HepG2 (cell line): ENCODE results near the gene GPR39. TPM values are rescaled to one million over a fixed set of nuclear protein-coding genes. Genes with fewer than 3 reads are reported as not detected.

ENCODE experiments used
- ARNTL ChIP-seq: sonication (generic); formaldehyde crosslinking; IDR thresholded peaks from 2 replicates; pipeline ENCODE4 v1.4.0; 2020; ENCODE audit warnings: mild to moderate bottlenecking, missing genetic modification reagents
- BORCS8-MEF2B ChIP-seq: sonication (generic); formaldehyde crosslinking; IDR thresholded peaks from 2 replicates; pipeline ENCODE4 v1.8.0; 2022; ENCODE audit warnings: mild to moderate bottlenecking, missing genetic modification reagents
- CAMTA2 ChIP-seq: sonication (generic); formaldehyde crosslinking; IDR thresholded peaks from 2 replicates; pipeline ENCODE4 v1.4.0; 2020; ENCODE audit warnings: mild to moderate bottlenecking, missing genetic modification reagents, borderline replicate concordance
- EHMT2 ChIP-seq: fragments of 200-600 bp; sonication (generic); IDR thresholded peaks from 2 replicates; pipeline ENCODE4 v1.7.0; 2017; ENCODE audit warnings: antibody characterized with exemption, low read depth, low read length, borderline replicate concordance
- HOXA9 ChIP-seq: sonication (generic); formaldehyde crosslinking; IDR thresholded peaks from 2 replicates; pipeline ENCODE4 v1.8.1; 2022; ENCODE audit warnings: missing genetic modification reagents, mild to moderate bottlenecking, moderate library complexity, borderline replicate concordance
- MEIS1 ChIP-seq: sonication (generic); formaldehyde crosslinking; IDR thresholded peaks from 2 replicates; pipeline ENCODE4 v1.9.0; 2021; ENCODE audit warnings: mild to moderate bottlenecking, missing genetic modification reagents, moderate library complexity, borderline replicate concordance
- MYNN ChIP-seq: sonication (generic); formaldehyde crosslinking; IDR thresholded peaks from 2 replicates; pipeline ENCODE4 v1.4.0; 2020; ENCODE audit warnings: mild to moderate bottlenecking, low read depth, missing genetic modification reagents
- PTBP1 ChIP-seq: fragments of 200-400 bp; formaldehyde crosslinking; IDR thresholded peaks from 2 replicates; pipeline ENCODE4 v1.6.1; 2018; ENCODE audit warnings: low read length, low read depth; ENCODE audit not compliant: poor library complexity, severe bottlenecking
- SETDB1 ChIP-seq: sonication (generic); formaldehyde crosslinking; IDR thresholded peaks from 2 replicates; pipeline ENCODE4 v1.5.1; 2020; ENCODE audit warnings: missing genetic modification reagents, mild to moderate bottlenecking, borderline replicate concordance
- ZNF10 ChIP-seq: sonication (generic); formaldehyde crosslinking; IDR thresholded peaks from 2 replicates; pipeline ENCODE4 v1.4.0; 2020; ENCODE audit warnings: mild to moderate bottlenecking, low read depth, missing genetic modification reagents, borderline replicate concordance
- ZNF256 ChIP-seq: sonication (generic); formaldehyde crosslinking; conservative IDR thresholded peaks from 2 replicates; pipeline ENCODE4 v1.4.0; 2020; ENCODE audit warnings: missing genetic modification reagents
- ZNF431 ChIP-seq: sonication (generic); formaldehyde crosslinking; IDR thresholded peaks from 2 replicates; pipeline ENCODE4 v1.9.0; 2022; ENCODE audit warnings: missing genetic modification reagents, low read depth, mild to moderate bottlenecking, borderline replicate concordance
- ZNF451 ChIP-seq: sonication (generic); formaldehyde crosslinking; IDR thresholded peaks from 2 replicates; pipeline ENCODE4 v1.5.0; 2020; ENCODE audit warnings: mild to moderate bottlenecking, missing genetic modification reagents
- ZNF878 ChIP-seq: sonication (generic); formaldehyde crosslinking; IDR thresholded peaks from 2 replicates; pipeline ENCODE4 v1.8.1; 2023; ENCODE audit warnings: mild to moderate bottlenecking, missing genetic modification reagents, moderate library complexity
- ZNF879 ChIP-seq: sonication (generic); formaldehyde crosslinking; IDR thresholded peaks from 2 replicates; pipeline ENCODE4 v1.8.1; 2023; ENCODE audit warnings: missing genetic modification reagents
- ZSCAN31 ChIP-seq: sonication (generic); formaldehyde crosslinking; IDR thresholded peaks from 2 replicates; pipeline ENCODE4 v1.5.0; 2020; ENCODE audit warnings: low read depth, mild to moderate bottlenecking, missing genetic modification reagents
- polyA plus RNA-seq, 8 experiments: library from polyadenylated mRNA; depleted of rRNA in 3 of 8; stranded (reverse) in 7 of 8; unstranded in 1 of 8; fragments of >200 nt; fragmentation: Illumina TruSeq in 4 of 8; extraction: Trizol in 4 of 8; gene quantifications; 2 replicates each; pipeline versions ENCODE4 v1.2.1 to v1.2.3, GENCODE V29; 2011 to 2016; ENCODE audit warnings: low read depth in 4 of 8, missing spikeins in 1 of 8, mixed read lengths in 1 of 8; ENCODE audit not compliant: insufficient read depth in 1 of 8
- total RNA-seq, 5 experiments: library from RNA; depleted of rRNA; stranded (reverse); fragments of >200 nt; fragmentation: Illumina TruSeq; extraction: Trizol; gene quantifications; 2 replicates each; pipeline ENCODE4 v1.2.3, GENCODE V29; 2016; ENCODE audit warnings: low read depth in 1 of 5
- TF ChIP-seq, protein P1 (sequence below): sonication (generic); formaldehyde crosslinking; IDR thresholded peaks from 2 replicates; pipeline ENCODE4 v1.8.0; 2022; ENCODE audit warnings: missing genetic modification reagents, mild to moderate bottlenecking, moderate library complexity, borderline replicate concordance
- TF ChIP-seq, protein P2 (sequence below): sonication (generic); formaldehyde crosslinking; IDR thresholded peaks from 2 replicates; pipeline ENCODE4 v1.4.0; 2020; ENCODE audit warnings: missing genetic modification reagents
- TF ChIP-seq, protein P3 (sequence below): sonication (generic); formaldehyde crosslinking; IDR thresholded peaks from 2 replicates; pipeline ENCODE4 v1.4.0; 2020; ENCODE audit warnings: mild to moderate bottlenecking, missing genetic modification reagents

GPR39 gene
- total and polyA plus RNA-seq, 2 of the 13 experiments (the other 11 are each of a cell fraction or from before 2014, with no cell fraction given): 0.16 to 0.62 TPM

DNA sequence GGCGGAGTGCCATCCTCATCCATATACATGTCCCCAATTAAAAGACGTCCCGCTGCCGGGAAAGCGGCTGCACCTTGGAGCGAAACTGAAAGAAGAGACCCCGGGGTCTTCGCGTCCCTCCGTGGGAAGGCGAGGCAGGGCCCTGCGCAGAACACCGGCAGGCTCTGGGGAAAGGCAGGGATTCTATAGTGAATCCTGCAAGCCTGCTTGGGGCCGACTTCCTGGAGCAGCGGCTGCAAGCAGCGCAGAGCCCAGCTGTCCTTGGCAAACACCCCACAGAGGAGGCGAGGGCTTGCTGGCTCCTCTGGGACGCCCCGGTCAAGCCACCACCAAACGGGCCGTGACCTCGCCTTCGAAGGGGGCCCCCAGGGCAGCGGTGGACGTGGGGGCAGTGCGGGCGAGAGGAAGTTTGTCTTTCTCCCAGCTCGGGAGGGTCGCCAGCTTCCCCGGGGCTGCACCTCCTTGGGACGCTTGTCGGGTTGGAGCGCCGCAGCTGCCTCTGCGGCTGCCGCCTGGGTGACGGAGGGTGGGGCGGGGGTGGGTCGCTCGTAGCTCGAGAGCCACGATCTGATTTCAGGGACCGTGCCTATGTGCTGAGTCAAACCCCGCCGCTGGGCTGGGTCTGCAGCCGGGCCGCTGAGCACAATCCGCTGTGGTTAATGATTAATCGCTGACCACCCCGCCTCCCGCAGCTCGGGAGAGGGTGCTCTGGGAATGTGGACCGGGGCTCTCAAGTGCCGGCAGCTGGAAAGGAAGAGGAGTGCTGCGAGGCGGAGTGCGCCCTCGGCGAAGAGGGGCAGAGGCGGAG lies 486 bp upstream of the GPR39 start (continued):
- TF ChIP-seq, protein P1, sequence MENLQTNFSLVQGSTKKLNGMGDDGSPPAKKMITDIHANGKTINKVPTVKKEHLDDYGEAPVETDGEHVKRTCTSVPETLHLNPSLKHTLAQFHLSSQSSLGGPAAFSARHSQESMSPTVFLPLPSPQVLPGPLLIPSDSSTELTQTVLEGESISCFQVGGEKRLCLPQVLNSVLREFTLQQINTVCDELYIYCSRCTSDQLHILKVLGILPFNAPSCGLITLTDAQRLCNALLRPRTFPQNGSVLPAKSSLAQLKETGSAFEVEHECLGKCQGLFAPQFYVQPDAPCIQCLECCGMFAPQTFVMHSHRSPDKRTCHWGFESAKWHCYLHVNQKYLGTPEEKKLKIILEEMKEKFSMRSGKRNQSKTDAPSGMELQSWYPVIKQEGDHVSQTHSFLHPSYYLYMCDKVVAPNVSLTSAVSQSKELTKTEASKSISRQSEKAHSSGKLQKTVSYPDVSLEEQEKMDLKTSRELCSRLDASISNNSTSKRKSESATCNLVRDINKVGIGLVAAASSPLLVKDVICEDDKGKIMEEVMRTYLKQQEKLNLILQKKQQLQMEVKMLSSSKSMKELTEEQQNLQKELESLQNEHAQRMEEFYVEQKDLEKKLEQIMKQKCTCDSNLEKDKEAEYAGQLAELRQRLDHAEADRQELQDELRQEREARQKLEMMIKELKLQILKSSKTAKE (CRISPR knock-in tag): peak; percentile 24; the same call in 1 of the 2 replicates
- TF ChIP-seq ZNF451 (CRISPR knock-in tag) (no peak), MEIS1 (CRISPR knock-in tag) (peak; percentile 89), PTBP1 (peak; percentile 23), HOXA9 (no peak), ZNF879 (CRISPR knock-in tag) (no peak), ZNF431 (CRISPR knock-in tag) (peak; percentile 73; the same call in 1 of the 2 replicates), CAMTA2 (CRISPR knock-in tag) (no peak), MYNN (no peak), SETDB1 (CRISPR knock-in tag) (no peak), ZNF878 (CRISPR knock-in tag) (no peak; the same call in 1 of the 2 replicates), ZNF256 (CRISPR knock-in tag) (no peak), EHMT2 (no peak), ZNF10 (CRISPR knock-in tag) (no peak), ZSCAN31 (CRISPR knock-in tag) (peak; percentile 84), BORCS8-MEF2B (CRISPR knock-in tag) (peak; percentile 43; the same call in 1 of the 2 replicates), ARNTL (no peak)
- TF ChIP-seq, protein P2, sequence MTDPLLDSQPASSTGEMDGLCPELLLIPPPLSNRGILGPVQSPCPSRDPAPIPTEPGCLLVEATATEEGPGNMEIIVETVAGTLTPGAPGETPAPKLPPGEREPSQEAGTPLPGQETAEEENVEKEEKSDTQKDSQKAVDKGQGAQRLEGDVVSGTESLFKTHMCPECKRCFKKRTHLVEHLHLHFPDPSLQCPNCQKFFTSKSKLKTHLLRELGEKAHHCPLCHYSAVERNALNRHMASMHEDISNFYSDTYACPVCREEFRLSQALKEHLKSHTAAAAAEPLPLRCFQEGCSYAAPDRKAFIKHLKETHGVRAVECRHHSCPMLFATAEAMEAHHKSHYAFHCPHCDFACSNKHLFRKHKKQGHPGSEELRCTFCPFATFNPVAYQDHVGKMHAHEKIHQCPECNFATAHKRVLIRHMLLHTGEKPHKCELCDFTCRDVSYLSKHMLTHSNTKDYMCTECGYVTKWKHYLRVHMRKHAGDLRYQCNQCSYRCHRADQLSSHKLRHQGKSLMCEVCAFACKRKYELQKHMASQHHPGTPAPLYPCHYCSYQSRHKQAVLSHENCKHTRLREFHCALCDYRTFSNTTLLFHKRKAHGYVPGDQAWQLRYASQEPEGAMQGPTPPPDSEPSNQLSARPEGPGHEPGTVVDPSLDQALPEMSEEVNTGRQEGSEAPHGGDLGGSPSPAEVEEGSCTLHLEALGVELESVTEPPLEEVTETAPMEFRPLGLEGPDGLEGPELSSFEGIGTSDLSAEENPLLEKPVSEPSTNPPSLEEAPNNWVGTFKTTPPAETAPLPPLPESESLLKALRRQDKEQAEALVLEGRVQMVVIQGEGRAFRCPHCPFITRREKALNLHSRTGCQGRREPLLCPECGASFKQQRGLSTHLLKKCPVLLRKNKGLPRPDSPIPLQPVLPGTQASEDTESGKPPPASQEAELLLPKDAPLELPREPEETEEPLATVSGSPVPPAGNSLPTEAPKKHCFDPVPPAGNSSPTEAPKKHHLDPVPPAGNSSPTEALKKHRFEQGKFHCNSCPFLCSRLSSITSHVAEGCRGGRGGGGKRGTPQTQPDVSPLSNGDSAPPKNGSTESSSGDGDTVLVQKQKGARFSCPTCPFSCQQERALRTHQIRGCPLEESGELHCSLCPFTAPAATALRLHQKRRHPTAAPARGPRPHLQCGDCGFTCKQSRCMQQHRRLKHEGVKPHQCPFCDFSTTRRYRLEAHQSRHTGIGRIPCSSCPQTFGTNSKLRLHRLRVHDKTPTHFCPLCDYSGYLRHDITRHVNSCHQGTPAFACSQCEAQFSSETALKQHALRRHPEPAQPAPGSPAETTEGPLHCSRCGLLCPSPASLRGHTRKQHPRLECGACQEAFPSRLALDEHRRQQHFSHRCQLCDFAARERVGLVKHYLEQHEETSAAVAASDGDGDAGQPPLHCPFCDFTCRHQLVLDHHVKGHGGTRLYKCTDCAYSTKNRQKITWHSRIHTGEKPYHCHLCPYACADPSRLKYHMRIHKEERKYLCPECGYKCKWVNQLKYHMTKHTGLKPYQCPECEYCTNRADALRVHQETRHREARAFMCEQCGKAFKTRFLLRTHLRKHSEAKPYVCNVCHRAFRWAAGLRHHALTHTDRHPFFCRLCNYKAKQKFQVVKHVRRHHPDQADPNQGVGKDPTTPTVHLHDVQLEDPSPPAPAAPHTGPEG (CRISPR knock-in tag): no peak
- TF ChIP-seq, protein P3, sequence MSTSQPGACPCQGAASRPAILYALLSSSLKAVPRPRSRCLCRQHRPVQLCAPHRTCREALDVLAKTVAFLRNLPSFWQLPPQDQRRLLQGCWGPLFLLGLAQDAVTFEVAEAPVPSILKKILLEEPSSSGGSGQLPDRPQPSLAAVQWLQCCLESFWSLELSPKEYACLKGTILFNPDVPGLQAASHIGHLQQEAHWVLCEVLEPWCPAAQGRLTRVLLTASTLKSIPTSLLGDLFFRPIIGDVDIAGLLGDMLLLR (CRISPR knock-in tag): no peak
